ENCODE measurements around the gene SPATA25.
A peak's percentile ranks its signal among the peaks of the same experiment; 100 is the strongest.

The SPATA25 gene

GRCh38 chr20:45872626-45873025, 14.8 kb downstream of the SPATA25 start:
- FAIRE-seq (no peak), DNase-seq (ENCODE audit: insufficient read length, low spot score) (no peak)

- FAIRE-seq (no peak), DNase-seq (ENCODE audit: insufficient read length, low spot score) (no peak)
These were observed 19.6 kb downstream of the SPATA25 start for GRCh38 chr20:45867819-45868176.

- no peak for DNase-seq (ENCODE audit: insufficient read length, low spot score)
- no peak for FAIRE-seq
These were observed 20.1 kb downstream of the SPATA25 start for GRCh38 chr20:45867136-45867818.

GRCh38 chr20:45866454-45866853, 21.0 kb downstream of the SPATA25 start:
- no peak for FAIRE-seq
- no peak for DNase-seq (ENCODE audit: insufficient read length, low spot score)

GRCh38 chr20:45863543-45864470, 23.6 kb downstream of the SPATA25 start:
- no peak for FAIRE-seq
- no peak for DNase-seq (ENCODE audit: insufficient read length, low spot score)

GRCh38 chr20:45861221-45862075, 26.0 kb downstream of the SPATA25 start:
- FAIRE-seq = no peak
- no peak for DNase-seq (ENCODE audit: insufficient read length, low spot score)

GRCh38 chr20:45860560-45861220, 26.7 kb downstream of the SPATA25 start:
- FAIRE-seq = no peak
- no peak for DNase-seq (ENCODE audit: insufficient read length, low spot score)

GRCh38 chr20:45859916-45860315, 27.5 kb downstream of the SPATA25 start:
- FAIRE-seq = no peak

GRCh38 chr20:45857882-45858216, 29.6 kb downstream of the SPATA25 start:
- DNase-seq (ENCODE audit: insufficient read length, low spot score) (peak; percentile 63), FAIRE-seq (no peak)

More at GRCh38 chr20:45859916-45860315, 27.5 kb downstream of the SPATA25 start:
- DNase-seq (ENCODE audit: insufficient read length, low spot score) = no peak

GRCh38 chr20:45857114-45857881, 30.1 kb downstream of the SPATA25 start, which contains the start of the genes ACOT8 and ZSWIM3:
Gene ACOT8 (minus strand): TSS chr20:45857392. CDS start chr20:45857315, 77 bp downstream.
Gene ZSWIM3 (plus strand): TSS chr20:45857614. CDS start chr20:45857826, 212 bp downstream.
- DNase-seq (ENCODE audit: insufficient read length, low spot score) (peak; percentile 98), FAIRE-seq (peak; percentile 94)

- DNase-seq (ENCODE audit: insufficient read length, low spot score) (no peak), FAIRE-seq (no peak)
These were observed 33.9 kb downstream of the SPATA25 start for GRCh38 chr20:45853484-45853883.

- DNase-seq (ENCODE audit: insufficient read length, low spot score) (no peak), FAIRE-seq (no peak)
These were observed 35.1 kb downstream of the SPATA25 start for GRCh38 chr20:45852326-45852725.

GRCh38 chr20:45851501-45851900, 35.9 kb downstream of the SPATA25 start:
- no peak for FAIRE-seq
- DNase-seq (ENCODE audit: insufficient read length, low spot score) = no peak

GRCh38 chr20:45850926-45851325, 36.5 kb downstream of the SPATA25 start:
- FAIRE-seq (no peak), DNase-seq (ENCODE audit: insufficient read length, low spot score) (no peak)

GRCh38 chr20:45850238-45850637, 37.2 kb downstream of the SPATA25 start:
- no peak for DNase-seq (ENCODE audit: insufficient read length, low spot score)
- no peak for FAIRE-seq

GRCh38 chr20:45848969-45849582, 38.3 kb downstream of the SPATA25 start:
- DNase-seq (ENCODE audit: insufficient read length, low spot score) = no peak
- FAIRE-seq = no peak

GRCh38 chr20:45848421-45848820, 39.0 kb downstream of the SPATA25 start:
- DNase-seq (ENCODE audit: insufficient read length, low spot score) (no peak), FAIRE-seq (no peak)

GRCh38 chr20:45845452-45845851, 42.0 kb downstream of the SPATA25 start:
- DNase-seq (ENCODE audit: insufficient read length, low spot score) (no peak), FAIRE-seq (no peak)

GRCh38 chr20:45843506-45843905, 43.9 kb downstream of the SPATA25 start:
- DNase-seq (ENCODE audit: insufficient read length, low spot score) (no peak), FAIRE-seq (no peak)

All from GM19239 (cell line).